ENCODE results near the gene NEU4.

The NEU4 gene

GRCh38 chr2:241855245-241855887 is 46.4 kb downstream of the NEU4 start:
- no peak overlapping the region for H2AFZ ChIP-seq (ENCODE audit: low read depth, low read length)
- peaks cover 12% of the 10 kb centered on the region for H3K27me3 ChIP-seq (ENCODE audit: insufficient read depth, low read length)
- no peaks in the 10 kb centered on the region for H3K4me1 ChIP-seq (ENCODE audit: insufficient read depth, low read length)
- no peak overlapping the region for H3K4me3 ChIP-seq (ENCODE audit: low read length)
- H3K9me3 ChIP-seq (ENCODE audit: low read length): no peaks in the 10 kb centered on the region
- no peaks in the 10 kb centered on the region for H3K36me3 ChIP-seq (ENCODE audit: insufficient read depth, low read length)

- peaks cover 10% of the 10 kb centered on the region for H3K27me3 ChIP-seq (ENCODE audit: insufficient read depth, low read length)
- no peaks in the 10 kb centered on the region for H3K4me1 ChIP-seq (ENCODE audit: insufficient read depth, low read length)
- H3K36me3 ChIP-seq (ENCODE audit: insufficient read depth, low read length): no peaks in the 10 kb centered on the region
- H2AFZ ChIP-seq (ENCODE audit: low read depth, low read length): no peak overlapping the region
- no peak overlapping the region for H3K4me3 ChIP-seq (ENCODE audit: low read length)
- no peaks in the 10 kb centered on the region for H3K9me3 ChIP-seq (ENCODE audit: low read length)
Measured at GRCh38 chr2:241855888-241856422, 47.0 kb downstream of the NEU4 start.

GRCh38 chr2:241857041-241857541 is 48.1 kb downstream of the NEU4 start:
- Histone ChIP-seq H3K4me1 (ENCODE audit: insufficient read depth, low read length) (no peaks in the 10 kb centered on the region), H3K36me3 (ENCODE audit: insufficient read depth, low read length) (no peaks in the 10 kb centered on the region), H2AFZ (ENCODE audit: low read depth, low read length) (no peak overlapping the region), H3K4me3 (ENCODE audit: low read length) (no peak overlapping the region), H3K27me3 (ENCODE audit: insufficient read depth, low read length) (peaks cover 8% of the 10 kb centered on the region), H3K9me3 (ENCODE audit: low read length) (no peaks in the 10 kb centered on the region)

GRCh38 chr2:241857572-241858121 is 48.7 kb downstream of the NEU4 start:
- Histone ChIP-seq H3K36me3 (ENCODE audit: insufficient read depth, low read length) (no peaks in the 10 kb centered on the region), H2AFZ (ENCODE audit: low read depth, low read length) (no peak overlapping the region), H3K4me1 (ENCODE audit: insufficient read depth, low read length) (no peaks in the 10 kb centered on the region), H3K4me3 (ENCODE audit: low read length) (no peak overlapping the region), H3K9me3 (ENCODE audit: low read length) (no peaks in the 10 kb centered on the region), H3K27me3 (ENCODE audit: insufficient read depth, low read length) (peaks cover 8% of the 10 kb centered on the region)

- Histone ChIP-seq H3K27me3 (ENCODE audit: insufficient read depth, low read length) (peaks cover 8% of the 10 kb centered on the region), H2AFZ (ENCODE audit: low read depth, low read length) (no peak within 1 kb of the TSS), H3K9me3 (ENCODE audit: low read length) (no peaks in the 10 kb centered on the region), H3K4me1 (ENCODE audit: insufficient read depth, low read length) (no peaks in the 10 kb centered on the region), H3K4me3 (ENCODE audit: low read length) (no peak within 1 kb of the TSS), H3K36me3 (ENCODE audit: insufficient read depth, low read length) (no peaks in the 10 kb centered on the region)
Measured at GRCh38 chr2:241858206-241859016, 49.4 kb downstream of the NEU4 start, which contains the start of gene PDCD1. TSS of gene PDCD1 (minus strand) at chr2:241858894. CDS start at chr2:241858838, 56 bp downstream.

- no peak overlapping the region for H2AFZ ChIP-seq (ENCODE audit: low read depth, low read length)
Measured at GRCh38 chr2:241859017-241859435, 50.0 kb downstream of the NEU4 start.

GRCh38 chr2:241859436-241860183 is 50.6 kb downstream of the NEU4 start:
- Histone ChIP-seq H3K4me1 (ENCODE audit: insufficient read depth, low read length) (no peaks in the 10 kb centered on the region), H3K36me3 (ENCODE audit: insufficient read depth, low read length) (no peaks in the 10 kb centered on the region), H2AFZ (ENCODE audit: low read depth, low read length) (no peak overlapping the region), H3K4me3 (ENCODE audit: low read length) (no peak overlapping the region), H3K27me3 (ENCODE audit: insufficient read depth, low read length) (peaks cover 8% of the 10 kb centered on the region), H3K9me3 (ENCODE audit: low read length) (no peaks in the 10 kb centered on the region)

More at GRCh38 chr2:241859017-241859435, 50.0 kb downstream of the NEU4 start:
- Histone ChIP-seq H3K36me3 (ENCODE audit: insufficient read depth, low read length) (no peaks in the 10 kb centered on the region), H3K4me1 (ENCODE audit: insufficient read depth, low read length) (no peaks in the 10 kb centered on the region), H3K27me3 (ENCODE audit: insufficient read depth, low read length) (peaks cover 8% of the 10 kb centered on the region), H3K9me3 (ENCODE audit: low read length) (no peaks in the 10 kb centered on the region), H3K4me3 (ENCODE audit: low read length) (no peak overlapping the region)

- H3K27me3 ChIP-seq (ENCODE audit: insufficient read depth, low read length): peaks cover 8% of the 10 kb centered on the region
- no peak overlapping the region for H2AFZ ChIP-seq (ENCODE audit: low read depth, low read length)
- no peaks in the 10 kb centered on the region for H3K4me1 ChIP-seq (ENCODE audit: insufficient read depth, low read length)
- H3K9me3 ChIP-seq (ENCODE audit: low read length): no peaks in the 10 kb centered on the region
- H3K4me3 ChIP-seq (ENCODE audit: low read length): no peak overlapping the region
- no peaks in the 10 kb centered on the region for H3K36me3 ChIP-seq (ENCODE audit: insufficient read depth, low read length)
Measured at GRCh38 chr2:241860184-241861078, 51.4 kb downstream of the NEU4 start.

GRCh38 chr2:241861264-241861663 is 52.3 kb downstream of the NEU4 start:
- Histone ChIP-seq H3K9me3 (ENCODE audit: low read length) (no peaks in the 10 kb centered on the region), H3K27me3 (ENCODE audit: insufficient read depth, low read length) (peaks cover 9% of the 10 kb centered on the region), H3K36me3 (ENCODE audit: insufficient read depth, low read length) (no peaks in the 10 kb centered on the region), H2AFZ (ENCODE audit: low read depth, low read length) (no peak overlapping the region), H3K4me3 (ENCODE audit: low read length) (no peak overlapping the region), H3K4me1 (ENCODE audit: insufficient read depth, low read length) (no peaks in the 10 kb centered on the region)

GRCh38 chr2:241862093-241862492 is 53.1 kb downstream of the NEU4 start:
- Histone ChIP-seq H3K4me1 (ENCODE audit: insufficient read depth, low read length) (no peaks in the 10 kb centered on the region), H3K9me3 (ENCODE audit: low read length) (no peaks in the 10 kb centered on the region), H3K4me3 (ENCODE audit: low read length) (no peak overlapping the region), H3K36me3 (ENCODE audit: insufficient read depth, low read length) (no peaks in the 10 kb centered on the region), H3K27me3 (ENCODE audit: insufficient read depth, low read length) (peaks cover 17% of the 10 kb centered on the region), H2AFZ (ENCODE audit: low read depth, low read length) (no peak overlapping the region)

GRCh38 chr2:241862775-241863535 is 54.0 kb downstream of the NEU4 start:
- Histone ChIP-seq H3K4me3 (ENCODE audit: low read length) (no peak overlapping the region), H3K27me3 (ENCODE audit: insufficient read depth, low read length) (peaks cover 14% of the 10 kb centered on the region), H3K4me1 (ENCODE audit: insufficient read depth, low read length) (no peaks in the 10 kb centered on the region)

More at GRCh38 chr2:241862775-241863535, 54.0 kb downstream of the NEU4 start:
- Histone ChIP-seq H2AFZ (ENCODE audit: low read depth, low read length) (no peak overlapping the region), H3K9me3 (ENCODE audit: low read length) (no peaks in the 10 kb centered on the region), H3K36me3 (ENCODE audit: insufficient read depth, low read length) (no peaks in the 10 kb centered on the region)

All from neuron (in vitro differentiated cells).